ENCODE data around the gene PGS1.

DNA sequence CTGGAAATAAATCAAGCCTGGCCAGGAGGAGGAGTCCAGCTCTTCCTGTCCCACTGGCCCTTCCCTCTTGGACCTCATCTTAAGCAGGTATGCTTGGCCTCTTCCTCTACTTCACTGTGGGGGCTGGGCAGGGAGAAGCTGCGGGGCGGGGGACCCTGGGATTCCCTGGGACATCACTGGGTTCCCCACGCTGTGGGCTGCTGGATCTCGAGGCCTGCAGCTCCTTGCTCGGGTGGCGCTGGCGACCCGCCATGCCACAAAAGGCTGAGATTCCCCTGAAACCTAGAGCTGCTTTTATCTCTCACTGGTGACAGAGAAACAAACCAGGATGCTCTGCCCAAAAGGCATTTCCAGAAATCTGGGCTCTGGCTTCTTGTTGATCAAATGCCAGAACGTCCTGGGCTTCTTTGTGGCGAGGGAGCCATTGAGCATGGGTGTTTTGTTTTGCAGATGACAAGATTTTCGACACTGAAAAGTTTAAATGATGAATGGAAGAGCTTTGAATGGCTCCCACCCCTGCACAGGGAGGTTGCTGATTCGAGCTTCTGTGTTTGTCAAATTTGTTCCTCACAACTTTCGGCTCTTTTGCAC, 8.6 kb upstream of the PGS1 start:
- TF ChIP-seq CTCF (IDR thresholded peaks at IDR 0.05) (no peak), POLR2A (IDR thresholded peaks at IDR 0.05) (no peak), POLR2AphosphoS5 (IDR thresholded peaks at IDR 0.05) (no peak)

Data from prostate gland (tissue), 2 donors.